Measurements from ENCODE around the gene PTDSS2. TPM values are rescaled to one million over a fixed set of nuclear protein-coding genes. Genes with fewer than 3 reads are reported as not detected.

Gene PTDSS2
- polyA plus RNA-seq, 1 experiment = 25.8 TPM

- ChIA-PET POLR2A (no interaction called here), CTCF (interaction anchor here (0.6 kb wide), 1 partner anchor 62 kb away, joined by 3 read pairs; no protein-coding TSS in a partner anchor)
- H3K4me3 ChIP-seq (ENCODE audit: low read depth, low read length) = peak overlapping the region; percentile 47
- no peak for TF ChIP-seq CTCF (IDR thresholded peaks at IDR 0.05; ENCODE audit: insufficient read depth, low read depth, low read length)
- no peak for DNase-seq (ENCODE audit: low read depth)
- peaks cover 2% of the 10 kb centered on the region for H3K27me3 ChIP-seq (ENCODE audit: control insufficient read depth, insufficient read depth, low read length)
- H3K36me3 ChIP-seq (ENCODE audit: control insufficient read depth, insufficient read depth, low read length) = no peaks in the 10 kb centered on the region
Measured at GRCh38 chr11:416051-416756, 33.9 kb upstream of the PTDSS2 start.

- Histone ChIP-seq H3K36me3 (ENCODE audit: control insufficient read depth, insufficient read depth, low read length) (no peaks in the 10 kb centered on the region), H3K4me3 (ENCODE audit: low read depth, low read length) (peak overlapping the region; percentile 47), H3K27me3 (ENCODE audit: control insufficient read depth, insufficient read depth, low read length) (peaks cover 2% of the 10 kb centered on the region)
- no peak for DNase-seq (ENCODE audit: low read depth)
- POLR2A ChIA-PET = interaction anchor here (0.6 kb wide), 1 partner anchor 10 kb away, joined by 3 read pairs; no protein-coding TSS in a partner anchor
- TF ChIP-seq CTCF (IDR thresholded peaks at IDR 0.05; ENCODE audit: insufficient read depth, low read depth, low read length) = no peak
- CTCF ChIA-PET = interaction anchor here (0.6 kb wide), 1 partner anchor 61 kb away, joined by 3 read pairs; no protein-coding TSS in a partner anchor
Measured at GRCh38 chr11:416757-417621, 33.1 kb upstream of the PTDSS2 start.

GRCh38 chr11:417652-418342 lies 32.3 kb upstream of the PTDSS2 start:
- POLR2A ChIA-PET = no interaction called here
- H3K36me3 ChIP-seq (ENCODE audit: control insufficient read depth, insufficient read depth, low read length) = no peaks in the 10 kb centered on the region
- CTCF ChIA-PET = no interaction called here
- no peak for TF ChIP-seq CTCF (IDR thresholded peaks at IDR 0.05; ENCODE audit: insufficient read depth, low read depth, low read length)
- DNase-seq (ENCODE audit: low read depth) = no peak
- peaks cover 2% of the 10 kb centered on the region for H3K27me3 ChIP-seq (ENCODE audit: control insufficient read depth, insufficient read depth, low read length)
- no peak overlapping the region for H3K4me3 ChIP-seq (ENCODE audit: low read depth, low read length)

GRCh38 chr11:418343-419247 lies 31.5 kb upstream of the PTDSS2 start:
- no peak for TF ChIP-seq CTCF (IDR thresholded peaks at IDR 0.05; ENCODE audit: insufficient read depth, low read depth, low read length)
- no peak overlapping the region for H3K4me3 ChIP-seq (ENCODE audit: low read depth, low read length)
- no peak for DNase-seq (ENCODE audit: low read depth)
- CTCF ChIA-PET = no interaction called here
- POLR2A ChIA-PET = interaction anchor here (0.5 kb wide), 1 partner anchor 12 kb away, joined by 5 read pairs; no protein-coding TSS in a partner anchor
- peaks cover 4% of the 10 kb centered on the region for H3K27me3 ChIP-seq (ENCODE audit: control insufficient read depth, insufficient read depth, low read length)
- H3K36me3 ChIP-seq (ENCODE audit: control insufficient read depth, insufficient read depth, low read length) = no peaks in the 10 kb centered on the region
